GM18909 (cell line): ENCODE results near the gene SMIM35.
"Not testable (repeated sequence)": the region's sequence is repeated elsewhere in the genome, so short reads cannot be mapped to it uniquely, and the experiment has no call there.

Experiments
- ATAC-seq: cut with Tn5 transposase; IDR thresholded peaks from one replicate; pipeline ENCODE4 v1.9.1; 2021; ENCODE audit warnings: mild to moderate bottlenecking; ENCODE audit not compliant: unreplicated experiment, poor library complexity

The SMIM35 gene

DNA sequence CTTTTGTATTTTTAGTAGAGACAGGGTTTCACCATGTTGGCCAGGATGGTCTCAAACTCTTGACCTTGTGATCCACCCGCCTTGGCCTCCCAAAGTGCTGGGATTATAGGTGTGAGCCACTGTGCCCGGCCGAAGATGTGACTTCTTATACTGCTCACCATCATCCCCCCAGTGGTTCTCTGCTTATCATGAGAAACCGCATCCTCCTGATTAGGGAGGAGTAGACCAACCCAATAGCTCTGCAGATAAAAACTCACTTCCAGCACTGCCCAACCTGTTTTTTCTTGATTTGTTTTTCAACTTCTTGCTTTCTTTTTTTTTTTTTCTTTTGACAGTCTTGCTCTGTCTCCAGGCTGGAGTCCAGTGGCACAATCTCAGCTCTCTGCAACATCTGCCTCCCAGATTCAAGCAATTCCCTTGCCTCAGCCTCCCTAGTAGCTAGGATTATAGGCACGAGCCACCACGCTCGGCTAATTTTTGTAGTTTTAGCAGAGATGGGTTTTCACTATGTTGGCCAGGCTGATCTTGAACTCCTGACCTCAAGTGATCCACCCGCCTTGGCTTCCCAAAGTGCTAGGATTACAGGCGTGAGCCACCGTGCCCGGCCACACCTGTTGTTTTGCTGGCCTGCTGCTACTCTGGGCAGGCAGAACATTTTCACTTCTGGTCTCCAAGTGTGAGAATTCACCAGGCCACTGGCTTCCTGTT, 79.0 kb downstream of the SMIM35 start:
- ATAC-seq, result not testable (repeated sequence)

DNA sequence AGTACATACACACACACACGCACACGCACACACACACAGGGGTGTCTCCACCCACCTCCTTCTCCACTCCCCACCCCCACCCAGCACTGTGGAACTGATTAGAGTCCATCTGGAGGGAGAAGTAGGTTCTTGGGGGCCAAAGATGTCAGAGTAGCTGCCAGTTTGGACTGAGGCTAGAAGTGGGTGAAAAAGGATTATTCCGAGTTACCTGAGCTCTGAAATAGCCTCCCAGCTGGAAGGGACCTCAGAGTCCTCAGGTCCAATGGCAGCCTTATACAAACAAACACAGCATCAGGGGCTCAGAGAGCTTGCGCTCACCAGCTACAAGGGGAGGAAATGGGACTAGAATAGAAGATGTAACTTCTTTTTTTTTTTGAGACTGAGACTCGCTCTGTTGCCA, 79.7 kb downstream of the SMIM35 start:
- ATAC-seq, result no peak

DNA sequence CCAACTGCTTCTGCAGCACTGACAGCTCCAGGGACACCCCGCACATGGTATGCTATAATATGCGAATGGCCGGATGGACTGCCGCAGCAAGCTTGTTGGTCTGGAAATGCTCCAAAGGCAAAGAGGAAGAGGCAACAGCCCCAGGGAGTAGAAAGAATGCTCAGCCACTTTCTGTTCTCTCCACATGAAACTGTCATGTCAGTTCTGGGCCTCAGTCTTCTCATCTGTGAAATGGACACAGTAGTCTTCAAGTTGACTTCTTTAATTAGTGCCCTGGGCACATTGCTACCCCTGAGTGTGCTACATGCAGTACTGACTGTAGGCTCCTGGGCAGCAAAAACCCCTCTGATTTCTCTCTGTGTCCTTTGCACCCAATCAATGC, 80.6 kb downstream of the SMIM35 start:
- ATAC-seq, result no peak

DNA sequence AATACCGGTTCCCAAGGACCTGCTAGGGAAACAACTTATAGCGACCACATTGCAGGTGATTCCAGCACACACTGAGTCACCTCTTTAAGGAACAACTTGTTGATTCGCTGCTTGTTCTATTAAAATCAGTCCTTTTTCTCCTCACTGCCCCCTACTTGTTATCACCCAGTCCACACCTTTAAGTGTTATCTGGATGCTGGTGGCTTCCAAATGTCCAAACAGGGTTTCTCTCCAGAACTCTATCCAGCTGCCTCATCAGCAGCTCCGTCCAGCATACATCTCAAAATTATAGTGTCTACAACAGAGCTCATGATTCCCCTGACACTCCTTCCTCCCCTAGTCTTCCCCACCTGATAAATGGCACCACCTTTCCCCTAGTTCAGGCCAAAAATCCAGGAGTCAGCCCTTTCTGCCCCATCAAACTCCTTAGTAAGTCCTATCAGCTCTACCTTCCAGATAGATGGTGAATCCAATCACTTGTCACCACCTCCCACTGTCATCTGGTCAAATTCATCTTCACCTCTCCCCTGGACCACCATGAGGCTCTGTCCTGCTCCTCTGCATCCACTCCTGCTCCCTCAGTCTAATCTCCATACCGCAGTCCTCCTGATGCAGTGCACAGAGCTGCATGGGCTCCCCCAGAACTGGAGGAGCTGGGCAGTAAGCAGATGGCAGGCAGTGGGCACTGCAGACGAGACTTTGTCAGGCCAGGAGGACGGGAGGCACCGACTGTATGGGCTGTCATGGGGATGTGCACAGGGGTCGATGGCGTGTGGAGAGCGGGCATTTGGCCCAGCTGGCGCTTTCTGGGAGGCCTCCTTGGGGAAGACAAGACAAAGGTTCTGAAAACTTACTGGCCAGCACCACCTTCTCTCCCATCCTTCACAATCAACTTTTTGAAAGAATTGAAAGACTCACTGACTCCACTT, 81.3 kb downstream of the SMIM35 start:
- ATAC-seq, result no peak

DNA sequence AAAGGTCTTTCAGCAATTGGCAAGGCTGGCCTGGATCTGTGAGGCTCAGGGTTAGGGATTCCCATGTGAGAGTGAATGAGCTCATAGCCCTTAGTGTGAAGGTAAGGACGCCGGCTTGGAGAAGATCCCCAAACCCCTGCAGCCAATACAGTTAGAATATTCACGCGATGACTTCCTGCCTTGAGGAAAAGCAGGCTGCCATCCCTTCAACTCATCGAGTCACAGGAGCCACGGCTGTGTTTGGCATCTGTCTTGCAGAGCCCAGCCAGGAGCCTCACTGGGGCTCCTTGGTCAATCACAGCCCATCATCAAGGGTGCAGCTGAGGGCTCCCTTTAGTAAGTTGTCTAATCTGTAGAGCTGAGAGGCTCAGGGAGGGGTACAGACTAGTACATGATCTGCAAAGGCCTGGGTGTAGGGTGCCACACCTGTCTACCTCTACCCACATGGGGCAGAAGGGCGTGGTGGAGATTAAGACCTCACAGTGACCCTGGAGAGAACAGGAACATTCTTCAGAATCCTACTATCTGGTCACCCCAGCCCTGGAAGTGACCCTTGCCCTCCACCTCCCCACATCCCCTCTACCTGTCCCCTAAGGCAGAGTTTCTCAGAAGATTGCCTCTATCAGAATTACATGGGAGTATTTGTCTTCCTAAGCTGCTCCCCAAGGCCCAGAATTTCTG, 82.1 kb downstream of the SMIM35 start:
- ATAC-seq, result no peak

DNA sequence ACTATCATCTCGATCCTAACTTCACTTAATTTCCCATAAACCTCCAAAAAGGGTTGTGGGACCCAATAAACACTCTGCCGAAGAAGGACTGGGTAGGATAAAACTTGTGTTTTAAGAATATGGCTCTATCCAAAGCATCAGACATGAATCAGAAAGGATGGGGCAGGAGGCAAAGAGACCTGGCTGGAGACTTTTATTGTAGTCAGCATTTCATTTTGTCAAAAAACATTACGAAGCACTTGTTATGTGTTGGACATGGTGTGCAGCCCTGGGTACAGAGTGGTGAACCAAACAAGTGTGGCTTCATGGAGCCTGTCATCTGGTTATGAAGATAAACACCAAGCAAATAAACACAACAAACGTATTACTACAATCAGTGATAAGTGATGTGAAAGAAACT, 83.3 kb downstream of the SMIM35 start:
- no peak for ATAC-seq

DNA sequence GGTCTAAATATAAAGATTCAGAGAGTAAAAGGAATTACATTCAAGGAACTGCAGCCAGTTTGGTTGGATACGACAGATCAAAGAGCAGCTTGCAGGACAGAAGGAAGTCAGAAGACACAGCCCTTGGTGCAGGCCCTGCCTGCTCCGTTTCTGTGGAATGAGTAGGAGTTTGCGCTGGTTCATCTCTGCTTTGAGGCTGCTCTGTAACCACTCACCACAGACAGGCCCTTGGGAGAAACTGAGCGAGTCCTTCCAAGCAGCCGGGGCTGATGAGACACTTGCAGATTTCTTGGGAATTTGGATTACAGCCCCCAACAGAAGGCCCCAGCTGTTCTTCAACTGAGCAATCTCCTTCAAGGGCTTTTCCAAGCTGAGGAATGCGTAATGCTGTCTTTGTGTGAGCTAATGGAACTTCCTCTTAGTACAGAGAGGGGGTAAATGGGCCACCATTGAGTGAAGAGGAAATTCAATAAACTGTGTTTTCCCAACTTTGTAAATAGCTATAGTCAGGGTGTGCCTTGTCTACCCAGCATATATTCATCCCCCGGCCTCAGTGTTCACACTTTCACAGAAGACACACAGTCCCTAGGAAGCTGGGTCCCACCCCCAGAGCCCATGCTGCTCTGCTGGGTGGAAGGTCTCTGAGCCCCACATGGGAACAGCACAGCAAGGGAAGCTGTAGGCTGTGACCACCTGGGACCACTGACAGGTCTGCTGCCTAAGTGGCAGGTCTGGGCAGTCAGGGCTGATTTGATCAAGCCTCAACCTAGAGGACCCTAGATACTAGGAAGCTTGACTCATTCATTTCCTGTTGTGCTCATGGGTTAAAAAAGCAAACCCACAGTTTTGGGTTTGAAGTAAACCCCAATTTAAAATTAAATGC, 84.0 kb downstream of the SMIM35 start:
- ATAC-seq, result no peak

DNA sequence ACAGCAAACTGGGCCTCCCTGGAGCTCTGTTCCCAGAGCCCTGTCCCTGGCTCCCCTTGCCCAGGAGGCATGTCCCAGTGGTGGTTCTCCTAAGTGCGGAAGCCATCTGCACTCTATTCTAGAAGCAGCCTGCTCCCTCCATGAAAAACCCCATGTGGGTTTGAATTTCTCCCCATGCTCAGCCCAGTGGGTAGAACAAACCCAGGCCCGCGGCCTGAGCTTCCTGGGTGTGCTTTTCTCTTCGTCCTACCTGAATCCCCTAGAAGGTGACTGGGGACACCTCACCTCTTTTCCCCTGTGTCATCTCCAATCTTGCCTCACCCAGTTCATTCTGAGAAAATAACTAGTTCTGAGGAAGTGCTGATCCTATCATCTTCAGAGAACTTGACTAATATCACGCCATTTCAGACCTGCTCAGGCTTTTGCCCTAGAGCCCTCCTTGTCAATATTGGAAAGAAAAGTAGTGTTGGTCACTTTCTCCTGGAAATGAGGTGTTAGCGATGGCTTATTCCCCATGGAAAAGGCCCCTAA, 84.7 kb downstream of the SMIM35 start:
- no peak for ATAC-seq

DNA sequence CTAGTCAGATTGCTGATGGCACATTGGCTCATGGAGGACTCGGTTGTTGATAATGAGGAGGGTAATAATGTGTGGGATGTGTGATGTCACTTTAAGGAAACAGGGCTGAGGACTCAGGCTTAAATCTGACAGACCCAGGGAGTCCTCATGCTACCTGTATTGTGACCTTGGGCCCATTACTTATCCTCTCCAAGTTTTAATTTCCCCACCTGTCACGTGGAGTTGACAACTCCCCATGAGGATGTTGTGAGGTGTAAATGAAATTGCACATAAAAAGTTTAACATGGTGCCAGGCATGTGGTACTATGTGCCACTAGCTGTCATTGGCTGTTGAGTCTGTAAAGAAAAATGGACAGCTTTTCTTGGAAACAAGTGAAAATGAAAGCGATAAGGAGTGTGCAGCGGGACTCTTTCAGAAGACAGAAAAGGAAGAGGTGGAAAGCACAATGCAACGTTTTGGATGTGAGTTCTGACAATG, 85.2 kb downstream of the SMIM35 start:
- ATAC-seq, result no peak

DNA sequence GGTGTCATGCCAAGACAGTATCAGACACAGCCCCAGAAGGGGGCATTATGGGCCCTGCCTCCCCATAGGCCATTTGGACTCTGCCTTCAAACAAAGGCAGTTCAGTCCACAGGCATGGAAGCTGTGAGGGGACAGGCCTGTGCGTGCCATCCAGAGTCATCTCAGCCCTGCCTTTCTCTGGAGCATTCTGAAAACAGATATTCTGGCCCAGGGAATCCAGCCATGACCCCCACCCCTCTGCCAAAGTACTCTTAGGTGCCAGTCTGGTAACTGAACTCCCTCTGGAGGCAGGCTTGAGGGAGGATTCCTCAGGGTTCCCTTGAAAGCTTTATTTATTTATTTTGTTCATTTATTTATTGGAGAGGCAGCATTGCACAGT, 85.9 kb downstream of the SMIM35 start:
- ATAC-seq, result no peak

DNA sequence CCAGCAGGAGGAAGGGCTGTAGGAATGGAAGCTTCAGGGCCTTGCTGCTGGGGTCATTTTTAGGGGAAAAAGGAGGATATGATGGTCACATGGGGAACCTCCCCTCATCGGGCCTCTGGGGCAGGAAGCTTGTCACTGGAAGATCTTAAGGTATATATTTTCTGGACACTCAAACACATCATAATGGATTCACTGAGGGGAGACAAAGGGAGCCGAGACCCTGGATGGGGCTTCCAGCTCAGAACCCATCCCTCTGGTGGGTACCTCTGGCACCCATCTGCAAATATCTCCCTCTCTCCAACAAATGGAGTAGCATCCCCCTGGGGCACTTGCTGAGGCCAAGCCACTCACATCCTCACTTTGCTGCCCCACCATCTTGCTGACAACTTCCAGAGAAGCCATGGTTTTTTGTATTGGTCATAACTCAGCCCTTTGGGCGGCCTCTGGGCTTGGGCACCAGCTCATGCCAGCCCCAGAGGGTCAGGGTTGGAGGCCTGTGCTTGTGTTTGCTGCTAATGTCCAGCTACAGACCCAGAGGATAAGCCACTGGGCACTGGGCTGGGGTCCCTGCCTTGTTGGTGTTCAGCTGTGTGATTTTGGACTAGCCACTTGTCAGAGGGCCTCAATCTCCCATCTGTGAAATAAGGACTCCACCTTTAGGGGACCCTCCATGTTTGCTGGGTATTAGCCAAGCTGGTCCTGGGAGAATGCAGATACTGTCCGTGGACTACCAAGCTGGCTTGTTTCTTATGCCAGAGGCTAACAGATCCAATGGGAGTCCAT, 86.5 kb downstream of the SMIM35 start:
- no peak for ATAC-seq

DNA sequence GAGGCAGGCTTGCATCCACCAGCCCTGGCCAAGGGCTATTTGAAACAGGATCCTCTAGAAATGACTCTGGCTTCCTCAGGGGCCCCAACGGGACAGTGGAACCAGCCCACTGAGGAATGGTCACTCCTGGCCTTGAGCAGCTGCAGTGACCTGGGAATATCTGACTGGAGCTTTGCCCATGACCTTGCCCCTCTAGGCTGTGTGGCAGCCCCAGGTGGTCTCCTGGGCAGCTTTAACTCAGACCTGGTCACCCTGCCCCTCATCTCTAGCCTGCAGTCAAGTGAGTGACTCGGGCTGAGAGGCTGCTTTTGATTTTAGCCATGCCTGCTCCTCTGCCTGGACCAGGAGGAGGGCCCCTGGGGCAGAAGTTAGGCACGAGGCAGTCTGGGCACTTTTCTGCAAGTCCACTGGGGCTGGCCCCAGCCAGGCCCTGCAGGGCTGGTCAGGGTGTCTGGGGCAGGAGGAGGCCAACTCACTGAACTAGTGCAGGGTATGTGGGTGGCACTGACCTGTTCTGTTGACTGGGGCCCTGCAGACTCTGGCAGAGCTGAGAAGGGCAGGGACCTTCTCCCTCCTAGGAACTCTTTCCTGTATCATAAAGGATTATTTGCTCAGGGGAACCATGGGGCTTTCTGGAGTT, 87.3 kb downstream of the SMIM35 start:
- ATAC-seq, result no peak

DNA sequence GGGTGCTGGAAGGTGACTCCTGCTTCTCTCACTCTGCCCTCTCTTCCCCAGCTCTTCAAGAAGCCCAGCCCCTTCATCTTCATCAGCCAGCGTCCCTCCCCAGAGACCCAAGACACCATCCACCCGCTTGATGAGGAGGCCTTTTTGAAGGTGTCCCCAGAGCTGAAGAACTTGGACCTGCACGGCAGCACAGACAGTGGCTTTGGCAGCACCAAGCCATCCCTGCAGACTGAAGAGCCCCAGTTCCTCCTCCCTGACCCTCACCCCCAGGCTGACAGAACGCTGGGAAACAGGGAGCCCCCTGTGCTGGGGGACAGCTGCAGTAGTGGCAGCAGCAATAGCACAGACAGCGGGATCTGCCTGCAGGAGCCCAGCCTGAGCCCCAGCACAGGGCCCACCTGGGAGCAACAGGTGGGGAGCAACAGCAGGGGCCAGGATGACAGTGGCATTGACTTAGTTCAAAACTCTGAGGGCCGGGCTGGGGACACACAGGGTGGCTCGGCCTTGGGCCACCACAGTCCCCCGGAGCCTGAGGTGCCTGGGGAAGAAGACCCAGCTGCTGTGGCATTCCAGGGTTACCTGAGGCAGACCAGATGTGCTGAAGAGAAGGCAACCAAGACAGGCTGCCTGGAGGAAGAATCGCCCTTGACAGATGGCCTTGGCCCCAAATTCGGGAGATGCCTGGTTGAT, 88.0 kb downstream of the SMIM35 start:
- ATAC-seq, result no peak

DNA sequence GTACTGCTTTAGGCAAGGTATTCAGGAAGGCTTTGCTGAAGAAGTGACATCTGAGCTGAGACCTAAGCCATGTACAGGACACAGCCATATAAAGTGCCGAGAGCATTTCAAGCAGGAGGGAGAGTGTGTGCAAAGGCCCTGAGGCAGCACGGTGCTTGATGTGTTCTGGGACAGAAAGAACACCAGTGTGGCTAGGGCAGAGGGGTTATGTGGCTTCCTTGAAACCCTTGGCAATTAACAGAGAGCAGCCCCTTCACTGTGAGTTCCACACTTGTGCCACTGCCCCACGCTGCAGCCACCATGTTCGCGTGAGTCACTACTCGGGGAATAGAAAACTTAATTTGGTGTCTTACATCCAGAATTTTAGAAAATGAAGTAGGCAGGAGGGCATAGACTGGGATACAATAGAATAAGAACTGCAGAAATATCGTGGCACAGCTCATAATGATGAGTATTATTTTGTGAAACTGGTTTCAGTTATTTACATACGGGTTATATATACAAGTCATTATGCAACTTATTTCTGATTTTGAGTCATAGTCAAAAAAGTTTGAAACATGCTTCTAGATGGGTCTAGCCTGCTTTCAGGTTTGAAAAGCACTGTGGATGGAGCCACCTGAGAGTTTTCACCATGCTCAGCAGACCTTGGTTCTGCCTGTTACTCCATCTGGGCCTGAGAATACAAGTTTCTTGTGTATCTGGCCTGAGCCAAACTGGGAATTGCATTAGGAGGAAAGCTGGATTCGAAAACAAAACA, 88.8 kb downstream of the SMIM35 start:
- ATAC-seq, result peak; percentile 63

DNA sequence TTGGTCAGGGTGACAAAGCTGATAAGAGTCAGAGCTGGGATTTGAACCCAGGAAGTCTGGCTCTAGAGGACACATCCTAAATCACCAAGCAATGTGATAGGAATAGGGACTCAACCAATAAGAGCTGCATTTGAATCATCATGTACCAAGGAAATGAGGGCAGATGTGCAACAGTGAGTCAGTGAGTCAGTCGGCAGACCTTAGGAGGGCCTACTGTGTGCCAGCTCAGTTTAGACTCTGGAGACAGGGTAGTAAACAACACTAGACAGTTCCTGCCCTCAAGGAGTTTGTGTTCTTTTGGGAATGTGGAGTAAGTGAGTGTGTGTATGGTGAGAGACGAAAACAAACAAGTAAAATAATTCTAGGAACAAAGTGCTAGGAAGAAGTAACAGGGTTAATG, 89.4 kb downstream of the SMIM35 start:
- ATAC-seq, result no peak

DNA sequence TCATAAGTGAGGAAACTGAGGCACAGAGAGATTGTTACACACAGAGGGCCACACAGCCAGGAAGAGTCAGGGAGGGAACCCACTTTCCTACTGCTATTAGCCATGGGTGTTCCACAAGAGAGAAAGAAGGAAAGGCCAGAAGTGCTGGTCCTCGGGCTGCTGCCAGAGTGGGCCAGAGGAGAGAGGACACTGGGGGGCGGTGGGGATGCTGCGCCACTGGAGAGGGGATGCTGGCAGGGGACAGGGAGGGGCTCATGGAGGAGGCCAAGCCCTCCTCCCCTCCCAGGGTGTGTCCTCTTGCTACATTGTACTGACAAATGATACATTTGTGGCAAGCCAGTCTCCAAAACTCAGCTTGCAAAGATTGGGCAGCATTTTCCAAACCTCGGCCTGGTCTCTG, 90.7 kb downstream of the SMIM35 start:
- no peak for ATAC-seq

DNA sequence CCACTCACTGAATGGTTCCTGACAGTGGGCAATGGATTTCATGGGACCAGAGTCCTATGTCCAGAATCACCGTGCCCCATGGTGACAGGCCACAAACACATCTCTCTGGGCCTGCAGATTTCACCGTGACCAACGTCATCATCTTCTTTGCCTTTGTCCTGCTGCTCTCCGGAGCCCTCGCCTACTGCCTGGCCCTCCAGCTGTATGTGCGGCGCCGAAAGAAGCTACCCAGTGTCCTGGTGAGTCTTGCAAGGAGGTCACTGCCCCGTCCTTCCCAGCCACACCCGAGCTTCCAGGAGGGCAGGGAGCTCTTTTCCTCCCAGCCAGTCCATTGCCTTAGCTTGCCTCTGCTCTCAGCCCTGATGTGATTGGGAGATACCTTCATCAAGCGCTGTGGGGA, 91.3 kb downstream of the SMIM35 start:
- no peak for ATAC-seq
